ENCODE measurements around the gene MAGI3.
"Not testable (repeated sequence)": the region's sequence is repeated elsewhere in the genome, so short reads cannot be mapped to it uniquely, and the experiment has no call there.

MAGI3 gene

DNA sequence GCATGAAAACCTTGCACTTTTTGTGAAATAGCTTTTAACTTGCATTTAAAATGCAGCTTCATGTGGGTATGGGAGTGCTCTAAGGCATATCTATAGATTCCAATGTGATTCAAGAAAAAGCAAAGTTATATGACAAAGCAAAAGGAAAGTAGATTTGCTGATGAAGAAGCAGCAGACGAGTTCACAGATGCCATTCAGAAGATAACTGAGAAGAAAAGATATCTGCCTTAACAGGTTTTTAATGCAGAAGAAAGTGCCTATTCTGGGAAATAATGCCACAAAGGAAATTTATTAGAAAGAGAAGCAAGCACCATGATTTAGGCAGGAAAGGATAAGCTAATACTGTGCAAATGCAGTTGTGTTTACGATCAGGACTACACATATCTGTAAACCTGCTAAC, 300.9 kb downstream of the MAGI3 start:
- no peak for TF ChIP-seq ZNF274 (IDR thresholded peaks at IDR 0.05; ENCODE audit: low read depth, low read length)
- no peak overlapping the region for H3K4me3 ChIP-seq (ENCODE audit: low read length)

DNA sequence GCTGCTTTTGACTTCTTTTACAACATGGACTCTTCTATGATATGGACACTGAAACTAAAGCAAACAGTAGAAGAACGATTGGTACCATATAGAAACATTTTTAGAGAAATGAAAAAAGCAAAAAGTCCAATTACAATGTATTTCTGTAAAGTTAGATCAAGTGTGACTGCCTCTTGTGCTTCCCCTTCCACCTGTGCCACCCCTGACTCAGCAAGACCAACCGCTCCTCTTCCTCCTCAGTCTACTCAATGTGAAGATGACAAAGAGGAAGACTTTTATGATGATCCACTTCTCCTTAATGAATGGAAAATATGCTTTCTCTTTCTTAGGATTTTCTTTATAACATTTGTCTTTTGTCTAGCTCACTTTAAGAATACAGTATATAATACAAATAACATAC, 302.0 kb downstream of the MAGI3 start:
- TF ChIP-seq ZNF274 (IDR thresholded peaks at IDR 0.05; ENCODE audit: low read depth, low read length): no peak
- no peak overlapping the region for H3K4me3 ChIP-seq (ENCODE audit: low read length)

DNA sequence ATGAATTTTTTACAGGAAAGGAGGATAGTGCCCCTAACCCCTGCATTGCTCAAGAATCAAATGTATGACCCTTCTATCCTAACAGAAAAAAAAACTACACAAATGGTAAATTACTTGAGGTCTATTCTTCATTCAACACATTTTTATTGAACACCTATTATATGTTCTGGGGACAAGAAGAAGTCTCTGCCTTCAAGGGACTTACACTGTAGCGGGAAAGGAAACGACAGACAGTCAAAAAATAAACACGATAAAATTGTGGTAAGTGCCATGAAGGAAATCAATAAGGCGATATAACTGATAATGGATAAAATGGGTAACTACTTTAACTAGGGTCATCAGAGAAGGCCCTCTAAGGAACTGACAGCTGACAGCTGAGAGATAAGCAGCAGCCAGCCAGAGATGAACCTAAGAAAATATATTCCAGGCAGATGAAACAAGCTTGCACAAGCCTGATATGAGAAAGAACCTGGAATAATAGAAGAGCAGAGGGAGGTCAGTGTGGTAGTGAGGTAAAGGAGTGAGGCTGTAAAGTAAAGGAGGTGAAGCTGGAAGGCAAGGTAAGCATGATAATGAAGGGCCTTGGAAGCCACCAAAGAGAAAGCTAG, 302.6 kb downstream of the MAGI3 start:
- H3K4me3 ChIP-seq (ENCODE audit: low read length): no peak overlapping the region
- TF ChIP-seq ZNF274 (IDR thresholded peaks at IDR 0.05; ENCODE audit: low read depth, low read length): no peak

DNA sequence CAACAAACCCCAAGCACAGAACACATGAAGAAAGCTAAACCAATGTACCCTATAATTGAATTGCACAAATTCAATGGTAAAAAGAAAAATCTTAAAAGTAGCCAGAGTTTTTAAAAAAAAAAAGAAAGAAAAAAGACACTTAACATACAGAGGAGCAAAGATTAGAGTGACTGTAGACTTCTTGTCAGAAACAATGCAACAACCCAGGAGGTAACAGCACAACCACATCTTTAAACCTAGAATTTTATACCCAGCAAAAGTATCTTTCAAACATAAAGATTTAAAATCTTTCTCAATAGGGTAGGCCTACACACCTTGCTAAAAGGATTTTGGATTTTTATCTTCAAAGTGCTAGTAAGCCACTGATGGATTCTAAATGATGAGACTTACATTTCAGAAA, 304.6 kb downstream of the MAGI3 start:
- TF ChIP-seq ZNF274 (IDR thresholded peaks at IDR 0.05; ENCODE audit: low read depth, low read length): no peak
- no peak overlapping the region for H3K4me3 ChIP-seq (ENCODE audit: low read length)

DNA sequence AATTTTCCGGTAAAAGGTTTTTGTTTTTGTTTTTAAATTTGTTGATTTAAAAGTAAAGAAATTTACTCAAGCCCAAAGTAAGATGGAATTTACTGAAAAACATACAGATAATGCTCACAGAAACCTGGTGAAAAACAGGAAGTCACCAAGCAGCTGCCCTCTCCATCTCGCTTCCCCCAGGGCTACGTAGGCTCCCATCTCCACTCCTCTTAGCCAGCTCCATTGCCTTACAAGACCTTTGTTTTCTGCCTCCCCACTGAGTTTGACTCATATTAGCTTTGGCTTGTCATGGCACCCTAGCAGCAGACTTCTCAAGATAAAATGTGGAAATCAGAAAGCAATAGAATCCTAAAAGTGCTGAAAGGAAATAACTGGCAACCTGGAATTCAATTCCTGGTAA, 311.1 kb downstream of the MAGI3 start:
- H3K4me3 ChIP-seq (ENCODE audit: low read length): no peak overlapping the region
- TF ChIP-seq ZNF274 (IDR thresholded peaks at IDR 0.05; ENCODE audit: low read depth, low read length): no peak

DNA sequence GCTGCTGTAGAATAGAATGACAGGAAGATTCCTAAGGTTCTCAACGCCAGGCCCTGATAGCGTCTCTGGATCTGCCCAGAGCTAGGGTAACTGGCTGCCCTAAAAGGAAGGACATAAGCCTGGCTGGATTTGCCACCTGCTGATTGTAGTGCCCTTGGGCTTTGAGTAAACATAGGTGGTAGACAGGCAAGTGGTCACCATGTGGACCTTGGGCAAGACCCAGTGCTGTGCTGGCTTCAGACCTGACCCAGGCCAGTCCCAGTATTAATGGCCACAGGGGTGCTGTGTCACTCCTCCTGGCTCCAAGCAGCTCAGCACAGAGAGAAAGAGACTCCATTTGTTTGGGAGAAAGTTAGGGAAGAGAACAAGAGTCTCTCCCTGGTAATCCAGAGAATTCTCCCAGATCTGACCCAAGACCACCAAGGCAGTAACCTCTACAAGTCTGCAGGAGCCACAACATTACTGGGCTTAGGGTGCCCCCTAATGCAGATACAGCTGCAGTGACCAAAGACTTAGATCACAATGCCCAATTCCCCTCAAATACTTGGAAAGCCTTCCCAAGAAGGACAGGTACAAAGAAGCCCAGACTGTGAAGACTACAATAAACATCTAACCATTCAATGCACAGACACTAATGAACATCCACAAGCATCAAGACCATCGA, 324.4 kb downstream of the MAGI3 start:
- TF ChIP-seq ZNF274 (IDR thresholded peaks at IDR 0.05; ENCODE audit: low read depth, low read length): no peak
- no peak overlapping the region for H3K4me3 ChIP-seq (ENCODE audit: low read length)

DNA sequence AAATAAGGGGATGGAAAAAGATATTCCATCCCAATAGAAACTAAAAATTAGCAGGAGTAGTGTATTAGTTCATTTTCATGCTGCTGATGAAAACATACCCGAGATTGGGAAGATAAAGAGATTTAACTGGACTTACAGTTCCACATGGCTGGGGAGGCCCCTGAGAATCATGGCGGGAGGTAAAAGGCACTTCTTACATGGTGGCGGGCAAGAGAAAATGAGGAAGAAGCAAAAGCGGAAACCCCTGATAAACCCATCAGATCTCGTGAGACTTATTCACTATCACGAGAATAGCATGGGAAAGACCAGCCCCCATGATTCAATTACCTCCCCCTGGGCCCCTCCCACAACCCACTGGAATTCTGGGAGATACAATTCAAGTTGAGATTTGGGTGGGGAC, 327.2 kb downstream of the MAGI3 start:
- not testable (repeated sequence) for H3K4me3 ChIP-seq (ENCODE audit: low read length)

DNA sequence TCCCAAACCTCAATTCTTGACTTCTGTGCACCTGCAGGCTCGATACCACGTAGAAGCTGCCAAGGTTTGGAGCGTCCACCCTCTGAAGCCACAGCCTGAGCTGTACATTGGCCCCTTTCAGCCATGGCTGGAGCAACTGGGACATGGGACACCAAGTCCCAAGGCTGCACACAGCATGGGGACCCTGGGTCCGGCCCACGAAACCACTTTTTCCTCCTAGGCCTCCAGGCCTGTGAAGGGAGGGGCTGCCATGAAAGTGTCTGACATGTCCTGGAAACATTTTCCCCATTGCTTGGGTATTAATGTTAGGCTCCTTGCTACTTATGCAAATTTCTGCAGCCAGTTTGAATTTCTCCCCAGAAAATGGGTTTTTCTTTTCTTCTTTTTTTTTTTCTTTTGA, 328.3 kb downstream of the MAGI3 start:
- H3K4me3 ChIP-seq (ENCODE audit: low read length): not testable (repeated sequence)

DNA sequence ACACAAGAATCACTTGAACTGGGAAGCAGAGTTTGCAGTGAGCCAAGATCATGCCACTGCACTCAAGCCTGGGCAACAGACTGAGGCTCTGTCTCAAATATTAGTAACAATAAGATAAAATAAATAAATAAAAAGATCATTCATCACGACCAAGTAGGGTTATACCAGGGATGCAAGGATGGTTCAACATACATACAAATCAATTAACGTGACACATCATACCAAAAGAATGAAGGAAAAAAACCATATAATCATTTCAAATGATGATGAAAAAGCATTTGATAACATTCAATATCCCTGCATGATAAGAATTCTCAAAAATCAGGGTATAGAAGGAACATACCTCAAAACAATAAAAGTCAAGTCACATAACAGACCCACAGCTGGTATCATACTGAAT, 330.7 kb downstream of the MAGI3 start:
- no peak overlapping the region for H3K4me3 ChIP-seq (ENCODE audit: low read length)
- no peak for TF ChIP-seq ZNF274 (IDR thresholded peaks at IDR 0.05; ENCODE audit: low read depth, low read length)

DNA sequence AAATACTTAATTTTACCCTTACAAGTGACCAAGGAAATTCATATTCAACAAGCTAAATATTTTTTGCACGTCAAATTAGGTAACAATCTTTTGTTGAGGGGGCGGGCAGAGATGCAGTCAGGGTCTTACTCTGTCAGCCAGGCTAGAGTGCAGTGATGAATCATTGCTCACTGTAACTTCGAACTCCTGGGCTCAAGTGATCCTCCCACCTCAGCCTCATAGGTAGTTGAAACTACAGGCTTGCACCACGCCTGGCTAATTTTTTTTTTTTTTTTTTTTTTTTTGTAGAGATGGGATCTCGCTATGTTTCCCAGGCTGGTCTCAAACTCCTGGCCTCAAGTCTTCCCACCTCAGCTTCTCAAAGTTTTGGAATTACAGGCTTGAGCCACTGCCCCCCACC, 342.5 kb downstream of the MAGI3 start:
- no peak overlapping the region for H3K4me3 ChIP-seq (ENCODE audit: low read length)

DNA sequence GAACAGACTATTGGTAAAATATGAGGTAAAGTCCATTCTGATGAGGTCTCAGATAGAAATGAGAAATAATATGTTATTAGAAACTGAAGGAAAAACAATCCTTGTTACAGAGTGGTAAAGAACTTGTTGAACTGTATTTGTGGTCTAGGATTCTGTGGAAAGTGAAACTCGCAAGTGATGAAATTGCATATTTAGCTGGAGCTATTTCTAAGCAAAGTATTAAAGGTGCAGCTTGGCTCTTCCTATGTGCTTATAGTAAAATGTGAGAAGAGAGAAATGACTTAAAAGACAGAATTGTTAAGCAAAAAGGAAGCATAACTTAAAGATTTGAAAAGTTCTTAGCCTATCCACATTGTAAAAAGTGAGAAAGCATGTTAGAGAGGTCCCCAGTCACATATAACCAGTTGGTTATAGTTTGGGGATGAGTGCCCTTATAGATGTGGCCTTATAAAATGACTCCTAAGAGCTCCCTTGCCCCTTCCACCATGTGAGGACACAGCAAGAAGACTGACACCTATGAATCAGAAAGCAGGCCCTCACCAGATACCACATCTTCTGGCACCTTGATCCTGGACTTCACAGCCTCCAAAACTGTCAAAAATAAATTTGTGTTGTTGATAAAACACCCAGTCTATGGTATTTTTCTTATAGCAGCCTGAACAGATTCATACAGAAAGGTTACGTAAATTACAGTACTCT, 344.2 kb downstream of the MAGI3 start:
- TF ChIP-seq ZNF274 (IDR thresholded peaks at IDR 0.05; ENCODE audit: low read depth, low read length): no peak
- no peak overlapping the region for H3K4me3 ChIP-seq (ENCODE audit: low read length)

More for the DNA sequence above, 342.5 kb downstream of the MAGI3 start:
- TF ChIP-seq ZNF274 (IDR thresholded peaks at IDR 0.05; ENCODE audit: low read depth, low read length): no peak
